GM19324 (cell line): Measurements from ENCODE around the gene THAP5.

Source experiments
- ATAC-seq: cut with Tn5 transposase; IDR thresholded peaks from one replicate; pipeline ENCODE4 v1.9.1; 2021; ENCODE audit warnings: mild to moderate bottlenecking, moderate library complexity; ENCODE audit not compliant: unreplicated experiment, low FRiP score

The THAP5 gene

GRCh38 chr7:108569381-108570145, at the start of gene THAP5, which contains the start of gene DNAJB9:
TSS of gene THAP5 (minus strand) at chr7:108569706. CDS start at chr7:108569569, 137 bp downstream.
TSS of gene DNAJB9 (plus strand) at chr7:108569874. CDS start at chr7:108571727, 1,853 bp downstream.
- peak; percentile 97 for ATAC-seq

- no peak for ATAC-seq
Measured at GRCh38 chr7:108618056-108618455, 48.5 kb upstream of the THAP5 start.

- no peak for ATAC-seq
Measured at GRCh38 chr7:108614896-108615295, 45.4 kb upstream of the THAP5 start.

- no peak for ATAC-seq
Measured at GRCh38 chr7:108613949-108614381, 44.5 kb upstream of the THAP5 start.

- peak; percentile 63 for ATAC-seq
Measured at GRCh38 chr7:108613147-108613948, 43.8 kb upstream of the THAP5 start.

- ATAC-seq: no peak
Measured at GRCh38 chr7:108611268-108611667, 41.8 kb upstream of the THAP5 start.

- ATAC-seq: no peak
Measured at GRCh38 chr7:108609643-108610042, 40.1 kb upstream of the THAP5 start.

GRCh38 chr7:108605559-108606201, 36.2 kb upstream of the THAP5 start:
- ATAC-seq: no peak

- ATAC-seq: no peak
Measured at GRCh38 chr7:108604307-108605077, 35.0 kb upstream of the THAP5 start.

- no peak for ATAC-seq
Measured at GRCh38 chr7:108603656-108604306, 34.3 kb upstream of the THAP5 start.

- no peak for ATAC-seq
Measured at GRCh38 chr7:108600399-108600798, 30.9 kb upstream of the THAP5 start.

- ATAC-seq: no peak
Measured at GRCh38 chr7:108598914-108599580, 29.5 kb upstream of the THAP5 start.

- ATAC-seq: no peak
Measured at GRCh38 chr7:108598153-108598552, 28.6 kb upstream of the THAP5 start.

GRCh38 chr7:108596560-108596959, 27.1 kb upstream of the THAP5 start:
- no peak for ATAC-seq

GRCh38 chr7:108592646-108593201, 23.2 kb upstream of the THAP5 start:
- no peak for ATAC-seq

- ATAC-seq: no peak
Measured at GRCh38 chr7:108590606-108591005, 21.1 kb upstream of the THAP5 start.

- ATAC-seq: no peak
Measured at GRCh38 chr7:108589874-108590273, 20.4 kb upstream of the THAP5 start.

GRCh38 chr7:108589199-108589598, 19.7 kb upstream of the THAP5 start:
- no peak for ATAC-seq

- ATAC-seq: no peak
Measured at GRCh38 chr7:108586274-108586710, 16.8 kb upstream of the THAP5 start.
